KOPT-K1 (cell line): ENCODE measurements around the gene PPM1G.

Experiments
- H3K27ac ChIP-seq: fragments of 200-600 bp; sonication (generic); 2 replicates; pipeline ENCODE4 v1.5.1; 2016; ENCODE audit warnings: antibody characterized with exemption, mild to moderate bottlenecking, low read depth, low read length; ENCODE audit not compliant: poor library complexity, severe bottlenecking
- H3K36me3 ChIP-seq: fragments of 200-600 bp; sonication (generic); 2 replicates; pipeline ENCODE4 v1.5.1; 2017; ENCODE audit warnings: antibody characterized with exemption, mild to moderate bottlenecking, low read length, moderate library complexity; ENCODE audit not compliant: insufficient read depth
- H3K9me3 ChIP-seq: fragments of 200-600 bp; sonication (generic); 2 replicates; pipeline ENCODE4 v1.5.1; 2017; ENCODE audit warnings: antibody characterized with exemption, low read length, mild to moderate bottlenecking; ENCODE audit not compliant: insufficient read depth, poor library complexity, severe bottlenecking

The PPM1G gene

GRCh38 chr2:27409321-27410073 lies at the start of gene PPM1G:
PPM1G (minus strand) TSS chr2:27409591; CDS start chr2:27409422, 169 bp downstream.
- peaks cover 29% of the 10 kb centered on the region for H3K36me3 ChIP-seq
- H3K9me3 ChIP-seq, result no peaks in the 10 kb centered on the region
- peak within 1 kb of the TSS; percentile 83 for H3K27ac ChIP-seq

GRCh38 chr2:27453968-27454367 lies 44.6 kb upstream of the PPM1G start:
- Histone ChIP-seq H3K27ac (no peak overlapping the region), H3K36me3 (no peaks in the 10 kb centered on the region; the same call in 1 of the 2 replicates), H3K9me3 (no peaks in the 10 kb centered on the region)

- H3K27ac ChIP-seq, result no peak overlapping the region
- peaks cover 4% of the 10 kb centered on the region; the same call in 1 of the 2 replicates for H3K36me3 ChIP-seq
- H3K9me3 ChIP-seq, result no peaks in the 10 kb centered on the region
Observed at GRCh38 chr2:27451095-27451494, 41.7 kb upstream of the PPM1G start.

- Histone ChIP-seq H3K9me3 (no peaks in the 10 kb centered on the region), H3K36me3 (peaks cover 8% of the 10 kb centered on the region; the same call in 1 of the 2 replicates), H3K27ac (no peak overlapping the region)
Observed at GRCh38 chr2:27448381-27448780, 39.0 kb upstream of the PPM1G start.

- Histone ChIP-seq H3K36me3 (peaks cover 27% of the 10 kb centered on the region), H3K27ac (no peak overlapping the region), H3K9me3 (no peaks in the 10 kb centered on the region)
Observed at GRCh38 chr2:27446057-27446456, 36.7 kb upstream of the PPM1G start.

- Histone ChIP-seq H3K36me3 (peaks cover 32% of the 10 kb centered on the region), H3K27ac (no peak overlapping the region), H3K9me3 (no peaks in the 10 kb centered on the region)
Observed at GRCh38 chr2:27445615-27446014, 36.2 kb upstream of the PPM1G start.

GRCh38 chr2:27445155-27445554 lies 35.8 kb upstream of the PPM1G start:
- H3K36me3 ChIP-seq, result peaks cover 36% of the 10 kb centered on the region
- no peaks in the 10 kb centered on the region for H3K9me3 ChIP-seq
- no peak overlapping the region for H3K27ac ChIP-seq

- no peak overlapping the region for H3K27ac ChIP-seq
- no peaks in the 10 kb centered on the region for H3K9me3 ChIP-seq
- peaks cover 58% of the 10 kb centered on the region for H3K36me3 ChIP-seq
Observed at GRCh38 chr2:27442920-27443282, 33.5 kb upstream of the PPM1G start.

- peaks cover 61% of the 10 kb centered on the region for H3K36me3 ChIP-seq
- no peak within 1 kb of the TSS for H3K27ac ChIP-seq
- H3K9me3 ChIP-seq, result no peaks in the 10 kb centered on the region
Observed at GRCh38 chr2:27441958-27442919, 32.8 kb upstream of the PPM1G start, which contains the start of gene KRTCAP3. KRTCAP3 (plus strand) TSS chr2:27442381; CDS start chr2:27442413, 32 bp downstream.

- Histone ChIP-seq H3K27ac (no peak overlapping the region), H3K36me3 (peaks cover 68% of the 10 kb centered on the region), H3K9me3 (no peaks in the 10 kb centered on the region)
Observed at GRCh38 chr2:27441226-27441926, 32.0 kb upstream of the PPM1G start.

GRCh38 chr2:27435628-27436027 lies 26.2 kb upstream of the PPM1G start:
- Histone ChIP-seq H3K27ac (no peak overlapping the region), H3K9me3 (no peaks in the 10 kb centered on the region), H3K36me3 (peaks cover 86% of the 10 kb centered on the region)

- Histone ChIP-seq H3K36me3 (peaks cover 46% of the 10 kb centered on the region), H3K27ac (no peak overlapping the region), H3K9me3 (no peaks in the 10 kb centered on the region)
Observed at GRCh38 chr2:27431395-27431794, 22.0 kb upstream of the PPM1G start.

- H3K27ac ChIP-seq, result peak overlapping the region; percentile 88
- H3K36me3 ChIP-seq, result peaks cover 22% of the 10 kb centered on the region
- H3K9me3 ChIP-seq, result no peaks in the 10 kb centered on the region
Observed at GRCh38 chr2:27428978-27429541, 19.7 kb upstream of the PPM1G start.

GRCh38 chr2:27428213-27428977 lies 19.0 kb upstream of the PPM1G start, which contains the start of gene NRBP1:
NRBP1 (plus strand) TSS chr2:27428631; CDS start chr2:27433274, 4,643 bp downstream.
- Histone ChIP-seq H3K36me3 (peaks cover 16% of the 10 kb centered on the region), H3K27ac (peak within 1 kb of the TSS; percentile 88), H3K9me3 (no peaks in the 10 kb centered on the region)
